ENCODE data around the gene NPAS2. TPM values are rescaled to one million over a fixed set of nuclear protein-coding genes. Genes with fewer than 3 reads are reported as not detected.

The NPAS2 gene
- total and polyA plus RNA-seq, 2 experiments from 2014 or later: 0.55 to 0.89 TPM

DNA sequence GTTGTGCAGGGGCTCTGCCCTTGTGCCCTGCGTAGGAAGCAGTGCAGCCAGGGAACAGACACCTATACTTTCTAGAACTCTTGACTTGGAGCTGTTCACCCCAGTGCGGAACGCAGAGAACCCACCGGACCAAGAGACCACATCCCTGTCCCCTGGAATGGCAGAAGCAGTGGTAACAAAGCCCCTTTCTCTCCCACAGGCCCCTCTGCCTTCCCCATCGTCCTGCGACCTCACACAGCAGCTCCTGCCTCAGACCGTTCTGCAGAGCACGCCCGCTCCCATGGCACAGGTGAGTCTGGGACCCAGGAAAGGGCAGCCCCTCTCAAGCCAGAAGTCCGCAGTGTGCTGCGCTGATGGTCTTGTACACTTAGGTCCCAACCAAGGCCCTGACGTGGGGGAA lies 157.6 kb downstream of the NPAS2 start:
- Histone ChIP-seq H3K27me3 (no peaks in the 10 kb centered on the region), H3K4me1 (ENCODE audit: low read depth) (no peaks in the 10 kb centered on the region), H3K9me3 (ENCODE audit: low read depth) (no peaks in the 10 kb centered on the region), H3K4me3 (no peak overlapping the region), H3K36me3 (no peaks in the 10 kb centered on the region), H3K27ac (no peak overlapping the region)
- TF ChIP-seq, protein P1, sequence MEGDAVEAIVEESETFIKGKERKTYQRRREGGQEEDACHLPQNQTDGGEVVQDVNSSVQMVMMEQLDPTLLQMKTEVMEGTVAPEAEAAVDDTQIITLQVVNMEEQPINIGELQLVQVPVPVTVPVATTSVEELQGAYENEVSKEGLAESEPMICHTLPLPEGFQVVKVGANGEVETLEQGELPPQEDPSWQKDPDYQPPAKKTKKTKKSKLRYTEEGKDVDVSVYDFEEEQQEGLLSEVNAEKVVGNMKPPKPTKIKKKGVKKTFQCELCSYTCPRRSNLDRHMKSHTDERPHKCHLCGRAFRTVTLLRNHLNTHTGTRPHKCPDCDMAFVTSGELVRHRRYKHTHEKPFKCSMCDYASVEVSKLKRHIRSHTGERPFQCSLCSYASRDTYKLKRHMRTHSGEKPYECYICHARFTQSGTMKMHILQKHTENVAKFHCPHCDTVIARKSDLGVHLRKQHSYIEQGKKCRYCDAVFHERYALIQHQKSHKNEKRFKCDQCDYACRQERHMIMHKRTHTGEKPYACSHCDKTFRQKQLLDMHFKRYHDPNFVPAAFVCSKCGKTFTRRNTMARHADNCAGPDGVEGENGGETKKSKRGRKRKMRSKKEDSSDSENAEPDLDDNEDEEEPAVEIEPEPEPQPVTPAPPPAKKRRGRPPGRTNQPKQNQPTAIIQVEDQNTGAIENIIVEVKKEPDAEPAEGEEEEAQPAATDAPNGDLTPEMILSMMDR (IDR thresholded peaks at IDR 0.05; ENCODE audit: low read depth, low read length): no peak
- no peak for DNase-seq (ENCODE audit: low read depth in 1 of 2, low spot score in 1 of 2)

DNA sequence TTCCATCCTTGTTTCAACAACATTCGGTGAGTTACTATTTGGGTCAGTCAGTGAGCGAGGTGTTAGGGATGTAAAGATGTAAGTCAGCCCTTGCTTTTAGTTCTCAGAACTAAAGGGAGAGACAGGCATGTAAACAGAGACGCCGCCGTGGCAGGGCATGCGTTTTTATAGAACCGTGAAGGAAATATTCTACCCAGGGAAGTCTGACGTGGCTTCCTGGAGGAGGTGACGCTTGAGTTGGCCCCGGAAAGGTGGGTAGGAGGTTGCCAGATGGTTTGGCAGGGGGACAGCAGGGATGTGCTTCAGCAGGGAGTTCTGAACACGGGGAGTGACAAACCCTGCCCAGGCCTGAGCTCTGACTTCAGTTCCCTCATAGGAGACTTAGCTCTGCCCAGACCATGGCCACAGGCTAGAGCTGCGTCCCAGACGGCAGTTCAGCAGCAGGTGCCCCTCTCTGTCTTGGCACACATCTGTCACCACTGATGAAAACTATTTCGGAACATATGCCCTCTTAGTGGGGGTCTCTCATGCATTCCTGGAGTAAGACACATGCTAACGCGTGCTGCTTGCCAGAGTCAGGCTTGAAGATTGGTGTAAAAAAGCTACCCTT lies 158.7 kb downstream of the NPAS2 start:
- Histone ChIP-seq H3K4me1 (ENCODE audit: low read depth) (no peaks in the 10 kb centered on the region), H3K36me3 (no peaks in the 10 kb centered on the region), H3K27ac (no peak overlapping the region), H3K27me3 (no peaks in the 10 kb centered on the region), H3K4me3 (no peak overlapping the region), H3K9me3 (ENCODE audit: low read depth) (no peaks in the 10 kb centered on the region)
- DNase-seq (ENCODE audit: low read depth in 1 of 2, low spot score in 1 of 2): peak in 1 of 2 donors; percentile 26
- TF ChIP-seq, protein P1 (IDR thresholded peaks at IDR 0.05; ENCODE audit: low read depth, low read length): no peak

DNA sequence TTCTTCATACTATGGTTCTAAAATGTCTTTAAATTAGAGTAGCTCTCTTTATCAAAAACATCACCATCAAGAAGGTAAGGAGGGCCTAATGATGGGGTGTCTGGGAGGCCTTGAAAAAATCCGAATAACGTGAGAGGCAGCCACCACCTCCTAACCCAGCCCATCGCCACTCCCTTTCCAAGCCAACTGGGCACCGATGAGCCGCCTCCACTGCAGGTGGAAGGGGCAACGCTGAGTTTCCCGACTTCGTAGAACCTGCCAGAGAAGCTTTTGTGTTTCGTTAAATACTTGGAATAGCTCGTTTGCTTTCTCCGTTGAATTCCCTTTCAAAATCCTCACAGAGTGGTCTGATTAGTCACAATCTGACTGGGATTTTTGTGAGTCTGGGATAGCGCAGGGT lies 160.1 kb downstream of the NPAS2 start:
- Histone ChIP-seq H3K36me3 (no peaks in the 10 kb centered on the region), H3K27me3 (no peaks in the 10 kb centered on the region)

DNA sequence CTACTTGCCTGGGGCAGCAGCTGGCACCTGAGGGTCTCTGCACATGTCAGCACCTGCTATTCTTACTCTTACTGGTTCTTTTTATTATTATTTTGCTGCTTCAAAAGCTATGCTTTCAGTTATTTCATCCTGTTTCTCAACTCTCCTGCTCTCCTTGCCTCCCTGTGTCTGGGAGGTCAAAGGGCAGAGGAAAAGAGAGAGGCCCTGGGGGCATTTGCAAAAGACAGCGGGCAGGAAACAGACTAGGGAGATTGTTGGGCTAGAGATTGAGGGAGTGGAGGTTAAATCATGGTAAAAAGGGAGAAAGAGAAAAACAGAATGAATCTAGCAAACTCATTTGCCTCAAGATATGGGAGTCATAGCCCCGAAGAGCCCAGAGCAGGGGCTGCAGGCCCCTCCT lies 161.1 kb downstream of the NPAS2 start:
- Histone ChIP-seq H3K9me3 (ENCODE audit: low read depth) (no peaks in the 10 kb centered on the region), H3K4me1 (ENCODE audit: low read depth) (no peaks in the 10 kb centered on the region), H3K27ac (no peak overlapping the region), H3K36me3 (no peaks in the 10 kb centered on the region), H3K4me3 (no peak overlapping the region), H3K27me3 (no peaks in the 10 kb centered on the region)
- no peak for DNase-seq (ENCODE audit: low read depth in 1 of 2, low spot score in 1 of 2)
- TF ChIP-seq, protein P1 (IDR thresholded peaks at IDR 0.05; ENCODE audit: low read depth, low read length): no peak

More for the DNA sequence above, 160.1 kb downstream of the NPAS2 start:
- H3K27ac ChIP-seq: no peak overlapping the region
- no peak for DNase-seq (ENCODE audit: low read depth in 1 of 2, low spot score in 1 of 2)
- no peaks in the 10 kb centered on the region for H3K4me1 ChIP-seq (ENCODE audit: low read depth)
- TF ChIP-seq, protein P1 (IDR thresholded peaks at IDR 0.05; ENCODE audit: low read depth, low read length): no peak
- H3K9me3 ChIP-seq (ENCODE audit: low read depth): no peaks in the 10 kb centered on the region
- H3K4me3 ChIP-seq: no peak overlapping the region

DNA sequence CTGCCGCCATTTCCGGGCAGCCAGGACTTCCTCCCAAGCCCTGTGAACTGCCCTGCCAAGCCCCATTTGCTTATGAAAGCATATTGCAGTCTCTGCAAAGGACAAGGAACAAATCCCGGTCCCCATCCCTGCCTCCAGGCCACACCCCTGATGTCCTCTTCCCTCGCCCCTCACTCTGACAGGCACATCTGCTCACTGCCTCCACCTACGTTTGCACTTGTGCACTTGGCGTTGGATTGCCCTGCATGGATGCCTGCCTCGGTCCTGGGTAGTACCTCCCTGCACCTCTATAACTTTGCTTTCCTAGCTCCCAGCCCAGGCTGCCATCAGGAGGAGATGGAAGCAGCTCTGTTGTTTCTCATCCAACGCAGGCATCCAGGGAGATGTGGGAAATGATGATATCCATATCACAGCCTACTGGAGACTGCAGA lies 162.5 kb downstream of the NPAS2 start:
- DNase-seq (ENCODE audit: low read depth in 1 of 2, low spot score in 1 of 2): no peak

More for the DNA sequence above, 162.5 kb downstream of the NPAS2 start:
- H3K27ac ChIP-seq: no peak overlapping the region
- no peaks in the 10 kb centered on the region for H3K36me3 ChIP-seq
- no peaks in the 10 kb centered on the region for H3K9me3 ChIP-seq (ENCODE audit: low read depth)
- no peaks in the 10 kb centered on the region for H3K4me1 ChIP-seq (ENCODE audit: low read depth)
- TF ChIP-seq, protein P1 (IDR thresholded peaks at IDR 0.05; ENCODE audit: low read depth, low read length): no peak
- H3K27me3 ChIP-seq: no peaks in the 10 kb centered on the region
- no peak overlapping the region for H3K4me3 ChIP-seq

Data from cardiac muscle cell (in vitro differentiated cells and primary cell).